ENCODE data around the gene ARHGAP15. TPM values are rescaled to one million over a fixed set of nuclear protein-coding genes. Genes with fewer than 3 reads are reported as not detected.

Gene ARHGAP15
- total RNA-seq, 4 donors from 2014 or later = 1.2 to 6.0 (median 3.4) TPM

DNA sequence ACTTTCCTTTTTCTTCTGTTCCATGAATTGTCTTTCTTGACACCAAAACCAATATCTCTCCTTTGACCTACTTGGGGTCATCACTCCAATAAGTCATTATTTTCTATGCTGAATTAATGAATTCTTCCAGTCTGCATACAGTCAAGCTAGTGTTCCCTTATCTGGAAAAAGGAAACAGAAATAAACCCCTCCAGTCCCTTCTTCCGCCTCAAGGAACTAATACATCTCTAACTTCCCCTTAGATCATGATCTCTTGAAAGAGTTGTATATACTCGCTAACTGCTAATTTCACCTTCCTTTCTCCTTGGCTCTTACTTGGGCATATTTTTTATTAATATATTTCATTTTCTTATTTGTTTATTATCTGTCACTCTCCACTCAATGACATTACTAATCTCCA is 7.3 kb upstream of the ARHGAP15 start:
- Histone ChIP-seq H3K27ac (no peak overlapping the region), H3K4me3 (no peak overlapping the region), H3K9me3 (no peaks in the 10 kb centered on the region), H3K27me3 (no peaks in the 10 kb centered on the region), H3K4me1 (no peaks in the 10 kb centered on the region), H3K36me3 (no peaks in the 10 kb centered on the region)
- no peak for TF ChIP-seq POLR2A (IDR thresholded peaks at IDR 0.05)
- TF ChIP-seq, protein P1, sequence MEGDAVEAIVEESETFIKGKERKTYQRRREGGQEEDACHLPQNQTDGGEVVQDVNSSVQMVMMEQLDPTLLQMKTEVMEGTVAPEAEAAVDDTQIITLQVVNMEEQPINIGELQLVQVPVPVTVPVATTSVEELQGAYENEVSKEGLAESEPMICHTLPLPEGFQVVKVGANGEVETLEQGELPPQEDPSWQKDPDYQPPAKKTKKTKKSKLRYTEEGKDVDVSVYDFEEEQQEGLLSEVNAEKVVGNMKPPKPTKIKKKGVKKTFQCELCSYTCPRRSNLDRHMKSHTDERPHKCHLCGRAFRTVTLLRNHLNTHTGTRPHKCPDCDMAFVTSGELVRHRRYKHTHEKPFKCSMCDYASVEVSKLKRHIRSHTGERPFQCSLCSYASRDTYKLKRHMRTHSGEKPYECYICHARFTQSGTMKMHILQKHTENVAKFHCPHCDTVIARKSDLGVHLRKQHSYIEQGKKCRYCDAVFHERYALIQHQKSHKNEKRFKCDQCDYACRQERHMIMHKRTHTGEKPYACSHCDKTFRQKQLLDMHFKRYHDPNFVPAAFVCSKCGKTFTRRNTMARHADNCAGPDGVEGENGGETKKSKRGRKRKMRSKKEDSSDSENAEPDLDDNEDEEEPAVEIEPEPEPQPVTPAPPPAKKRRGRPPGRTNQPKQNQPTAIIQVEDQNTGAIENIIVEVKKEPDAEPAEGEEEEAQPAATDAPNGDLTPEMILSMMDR (IDR thresholded peaks at IDR 0.05) = no peak
- TF ChIP-seq EP300 (IDR thresholded peaks at IDR 0.05) = no peak
- no peak for TF ChIP-seq POLR2AphosphoS5 (IDR thresholded peaks at IDR 0.05)
- DNase-seq (ENCODE audit: low spot score in 2 of 2) = no peak
- WGBS = 86% methylated on average over 2 of the region's 2 CpGs

DNA sequence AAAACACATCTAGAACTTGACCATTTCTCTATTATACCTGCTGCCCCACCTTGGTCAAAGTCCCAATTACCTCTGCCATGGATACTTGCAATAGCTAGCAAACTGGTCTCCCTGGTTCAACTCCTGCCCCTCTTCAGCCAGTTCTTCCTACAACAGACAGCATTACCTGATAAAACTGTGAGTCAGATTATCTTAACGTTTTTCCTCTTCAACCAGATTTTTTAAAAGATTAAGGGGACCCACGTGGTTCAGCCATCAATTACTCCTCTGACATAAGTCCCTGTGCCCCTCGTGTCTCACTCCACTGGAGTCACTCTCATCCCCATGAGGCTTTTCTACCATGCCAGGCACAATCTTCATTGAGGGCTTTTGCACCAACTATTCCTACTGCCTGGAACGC is 5.3 kb upstream of the ARHGAP15 start:
- no peaks in the 10 kb centered on the region for H3K27me3 ChIP-seq
- H3K27ac ChIP-seq = no peak overlapping the region
- no peaks in the 10 kb centered on the region for H3K4me1 ChIP-seq
- no peak overlapping the region for H3K4me3 ChIP-seq
- DNase-seq (ENCODE audit: low spot score in 2 of 2) = no peak
- H3K9me3 ChIP-seq = no peaks in the 10 kb centered on the region
- WGBS = 31% methylated on average over 4 of the region's 4 CpGs
- H3K36me3 ChIP-seq = no peaks in the 10 kb centered on the region
- TF ChIP-seq EP300 (IDR thresholded peaks at IDR 0.05) (no peak), POLR2A (IDR thresholded peaks at IDR 0.05) (no peak), POLR2AphosphoS5 (IDR thresholded peaks at IDR 0.05) (no peak)
- TF ChIP-seq, protein P1 (IDR thresholded peaks at IDR 0.05) = no peak

DNA sequence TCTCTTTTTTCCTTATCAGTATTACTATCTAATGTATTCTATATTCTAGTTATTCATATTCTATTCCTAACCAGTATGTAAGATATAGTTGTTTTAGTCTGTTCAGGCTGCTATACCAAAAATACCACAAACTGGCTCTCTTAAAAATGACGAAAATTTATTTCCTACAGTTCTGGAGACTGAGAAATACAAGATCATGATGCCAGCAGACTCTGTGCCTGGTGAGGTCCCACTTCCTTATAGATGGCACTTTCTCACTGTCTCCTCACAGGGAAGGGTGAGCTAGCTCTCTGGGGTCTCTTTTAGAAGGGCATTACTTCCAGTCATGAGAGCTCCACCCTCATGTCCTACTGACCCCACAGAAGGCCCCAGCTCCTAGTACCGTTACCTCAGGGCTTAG is 4.8 kb upstream of the ARHGAP15 start:
- WGBS = 78% methylated on average over 2 of the region's 2 CpGs
- TF ChIP-seq EP300 (IDR thresholded peaks at IDR 0.05) = no peak
- no peak for TF ChIP-seq POLR2AphosphoS5 (IDR thresholded peaks at IDR 0.05)
- TF ChIP-seq POLR2A (IDR thresholded peaks at IDR 0.05) = no peak
- TF ChIP-seq, protein P1 (IDR thresholded peaks at IDR 0.05) = no peak
- H3K4me1 ChIP-seq = no peaks in the 10 kb centered on the region

DNA sequence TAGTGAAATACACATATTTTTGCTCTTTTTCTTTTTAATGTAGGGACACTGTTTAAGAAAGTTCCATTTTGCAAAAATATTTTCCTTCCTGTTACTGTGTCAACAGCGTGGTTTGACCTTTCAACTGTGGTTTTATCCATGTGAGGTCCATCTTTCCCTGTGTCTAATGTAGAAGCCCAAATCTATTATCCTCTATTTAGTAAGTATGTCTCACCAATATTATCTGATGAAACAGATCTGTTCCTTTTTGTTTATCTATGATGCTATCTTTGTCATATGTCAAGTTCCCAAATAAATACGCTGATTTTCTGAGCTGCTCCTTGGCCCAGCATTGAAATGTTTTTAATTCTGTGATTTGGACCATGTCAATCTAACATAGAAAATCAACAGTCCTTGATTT is 3.5 kb upstream of the ARHGAP15 start:
- Histone ChIP-seq H3K9me3 (no peaks in the 10 kb centered on the region), H3K27ac (no peak overlapping the region), H3K4me1 (no peaks in the 10 kb centered on the region), H3K36me3 (no peaks in the 10 kb centered on the region), H3K4me3 (no peak overlapping the region), H3K27me3 (no peaks in the 10 kb centered on the region)
- no peak for DNase-seq (ENCODE audit: low spot score in 2 of 2)
- 80% methylated on average over 2 of the region's 2 CpGs for WGBS
- no peak for TF ChIP-seq EP300 (IDR thresholded peaks at IDR 0.05)
- TF ChIP-seq, protein P1 (IDR thresholded peaks at IDR 0.05) = no peak

More for the DNA sequence above, 4.8 kb upstream of the ARHGAP15 start:
- Histone ChIP-seq H3K9me3 (no peaks in the 10 kb centered on the region), H3K27ac (no peak overlapping the region), H3K4me3 (no peak overlapping the region), H3K36me3 (no peaks in the 10 kb centered on the region), H3K27me3 (no peaks in the 10 kb centered on the region)
- DNase-seq (ENCODE audit: low spot score in 2 of 2) = no peak

DNA sequence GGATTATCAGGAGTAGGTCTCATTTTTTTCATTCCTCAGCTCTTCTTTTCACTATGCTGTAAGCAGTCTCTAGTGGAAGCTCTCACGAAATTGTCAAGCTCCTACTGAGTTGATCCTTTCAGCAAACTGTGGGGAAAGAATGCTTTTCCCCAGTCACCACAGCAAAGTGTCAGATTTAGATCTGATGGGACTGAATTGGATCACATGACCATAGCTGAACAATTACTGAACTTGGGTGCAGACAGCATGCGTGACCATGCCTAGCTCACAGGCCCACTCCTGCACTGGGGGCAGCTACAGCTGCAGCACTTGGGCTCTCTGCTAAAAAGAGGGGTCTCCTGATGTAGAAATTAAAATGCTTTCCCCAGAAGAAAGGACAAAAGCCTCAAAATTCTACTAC is 3.1 kb downstream of the ARHGAP15 start:
- no peak overlapping the region for H3K27ac ChIP-seq
- 68% methylated on average over 2 of the region's 2 CpGs for WGBS

More for the DNA sequence above, 3.1 kb downstream of the ARHGAP15 start:
- Histone ChIP-seq H3K4me1 (no peaks in the 10 kb centered on the region), H3K9me3 (no peaks in the 10 kb centered on the region), H3K36me3 (no peaks in the 10 kb centered on the region), H3K27me3 (no peaks in the 10 kb centered on the region), H3K4me3 (no peak overlapping the region)
- TF ChIP-seq POLR2AphosphoS5 (IDR thresholded peaks at IDR 0.05) = no peak
- no peak for TF ChIP-seq EP300 (IDR thresholded peaks at IDR 0.05)
- TF ChIP-seq POLR2A (IDR thresholded peaks at IDR 0.05) = no peak
- TF ChIP-seq, protein P1 (IDR thresholded peaks at IDR 0.05) = no peak
- DNase-seq (ENCODE audit: low spot score in 2 of 2) = no peak

Data from suprapubic skin (tissue), 4 donors.